Stimulated activated naive CD8-positive, alpha-beta T cell treated with anti-CD3 and anti-CD28 coated beads, Interleukin-15, Interleukin-2, amounts not matched to agents 100 U/mL and 50 U/mL, for 24 hours (primary cell): Measurements from ENCODE around the gene FHIT.

ENCODE experiments used
- ATAC-seq: fragments of 150-1000 bp; cut with Tn5 transposase; one replicate; pipeline ENCODE4 v1.10.0; 2021
- DNase-seq: peaks from one replicate; pipeline ENCODE4 v3.0.0; 2021

FHIT gene

DNA sequence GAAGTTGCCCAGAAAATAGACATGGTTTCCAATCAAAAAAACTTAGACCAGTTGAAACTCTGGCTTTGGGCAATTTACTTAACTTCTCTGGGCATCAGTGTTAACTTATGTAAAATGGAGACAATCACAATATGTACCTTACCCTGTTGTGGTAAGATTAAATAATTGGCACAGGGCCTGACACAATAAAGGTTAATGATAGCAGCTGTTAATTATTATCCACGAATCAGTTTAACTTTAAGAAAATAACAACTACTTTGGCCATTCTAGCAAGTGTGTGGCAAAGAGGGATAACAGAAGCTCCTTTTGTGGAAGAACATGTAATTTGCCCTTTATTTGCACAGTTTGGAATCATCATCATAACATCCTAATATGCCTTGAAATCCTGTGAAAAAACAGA, 787.6 kb downstream of the FHIT start:
- ATAC-seq (no peak), DNase-seq (no peak)

GRCh38 chr3:60461267-60461666, 790.0 kb downstream of the FHIT start:
- DNase-seq (no peak), ATAC-seq (no peak)

- DNase-seq (no peak), ATAC-seq (no peak)
Observed at GRCh38 chr3:60456180-60456579, 795.1 kb downstream of the FHIT start.

DNA sequence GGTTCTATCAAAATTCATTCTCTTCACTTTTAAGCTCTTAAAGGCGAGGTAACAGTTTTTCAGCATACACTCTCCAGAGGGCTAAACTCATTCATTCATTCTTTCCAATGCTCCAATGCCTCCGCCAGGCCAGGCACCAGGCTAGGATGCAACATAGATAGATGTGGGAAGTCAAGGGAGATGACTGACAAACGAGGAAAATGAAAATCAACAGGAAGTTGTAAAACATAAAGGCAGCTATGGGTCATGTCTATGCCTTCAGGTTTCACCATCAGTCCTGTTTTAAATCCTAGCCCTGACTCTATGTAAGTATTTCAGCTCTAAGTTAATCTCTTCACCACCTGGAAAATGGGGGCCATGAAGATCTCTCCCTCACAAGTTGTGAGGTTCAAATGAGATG, 797.9 kb downstream of the FHIT start:
- DNase-seq (no peak), ATAC-seq (no peak)

- no peak for ATAC-seq
Observed at GRCh38 chr3:60448696-60449095, 802.6 kb downstream of the FHIT start.

GRCh38 chr3:60445446-60445845, 805.8 kb downstream of the FHIT start:
- ATAC-seq (no peak), DNase-seq (no peak)

More at GRCh38 chr3:60448696-60449095, 802.6 kb downstream of the FHIT start:
- DNase-seq: no peak

GRCh38 chr3:60444898-60445437, 806.3 kb downstream of the FHIT start:
- DNase-seq (no peak), ATAC-seq (no peak)

- DNase-seq: no peak
- ATAC-seq: no peak
Observed at GRCh38 chr3:60440869-60441268, 810.4 kb downstream of the FHIT start.

DNA sequence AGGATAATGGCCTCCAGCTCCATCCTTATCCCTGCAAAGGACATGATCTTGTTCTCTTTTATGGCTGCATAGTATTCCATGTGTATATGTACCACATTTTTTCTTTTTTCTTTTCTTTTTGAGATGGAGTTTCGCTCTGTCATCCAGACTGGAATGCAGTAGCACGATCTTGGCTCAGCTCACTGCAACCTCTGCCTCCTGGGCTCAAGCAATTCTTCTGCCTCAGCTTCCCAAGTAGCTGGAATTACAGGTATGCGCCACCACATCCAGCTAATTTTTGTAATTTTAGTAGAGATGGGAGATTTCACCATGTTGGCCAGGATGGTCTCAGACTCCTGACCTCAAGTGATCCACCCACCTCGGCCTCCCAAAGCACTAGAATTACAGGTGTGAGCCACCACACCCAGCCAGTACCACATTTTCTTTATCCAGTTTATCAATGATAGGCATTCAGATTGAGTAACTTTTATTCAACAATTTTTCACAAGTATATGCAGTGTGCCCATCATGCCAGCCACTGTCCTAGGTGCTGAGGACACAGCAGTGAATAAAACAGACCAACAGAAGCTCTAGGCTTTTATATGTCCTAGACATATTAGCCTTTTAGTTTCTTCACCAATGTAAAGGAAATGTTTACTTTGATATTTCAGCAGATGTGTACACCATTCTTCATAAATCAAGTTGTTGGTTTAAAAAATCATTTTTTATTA, 815.2 kb downstream of the FHIT start:
- ATAC-seq: no peak
- no peak for DNase-seq

DNA sequence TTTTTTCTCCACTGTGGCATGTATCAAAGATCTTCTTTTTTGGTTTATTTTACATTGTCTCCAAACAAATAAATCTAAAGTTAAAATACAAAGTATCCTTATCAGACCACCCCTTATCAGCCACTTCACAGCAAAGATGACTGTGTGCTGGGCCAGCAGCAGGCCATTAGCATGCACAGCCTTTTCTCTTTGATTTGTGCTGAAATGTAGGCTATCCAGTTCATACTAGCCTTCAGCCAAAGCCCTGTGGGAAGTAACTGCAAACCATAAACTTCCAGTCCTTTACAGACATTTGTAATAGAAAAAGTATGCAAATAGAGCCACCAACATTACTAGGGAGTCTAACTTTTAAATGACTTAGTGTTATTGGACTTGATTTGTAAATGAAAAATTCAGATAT, 816.3 kb downstream of the FHIT start:
- DNase-seq: no peak
- no peak for ATAC-seq

GRCh38 chr3:60434323-60434722, 816.9 kb downstream of the FHIT start:
- no peak for DNase-seq
- ATAC-seq: no peak

- ATAC-seq (no peak), DNase-seq (no peak)
Observed at GRCh38 chr3:60431599-60431958, 819.7 kb downstream of the FHIT start.

DNA sequence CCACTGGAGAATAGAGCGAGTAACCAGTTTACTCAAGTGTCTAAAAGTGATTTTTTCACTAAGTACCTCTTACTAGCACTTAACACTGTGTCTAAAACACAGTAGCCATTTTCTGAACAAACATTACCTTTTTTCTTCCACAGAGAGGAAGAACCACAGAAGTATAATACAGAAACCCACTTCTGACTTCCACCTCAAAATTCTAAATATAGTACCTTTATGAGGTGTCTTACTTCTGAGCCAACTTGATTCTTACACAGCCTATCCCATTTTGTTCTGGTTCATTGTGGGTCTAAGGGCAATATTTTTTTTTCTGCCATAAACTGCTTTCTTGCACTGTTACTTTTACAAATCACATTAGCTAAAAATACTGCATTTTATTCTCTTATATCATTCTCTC, 821.0 kb downstream of the FHIT start:
- DNase-seq (no peak), ATAC-seq (no peak)

- ATAC-seq (no peak), DNase-seq (no peak)
Observed at GRCh38 chr3:60427109-60427508, 824.1 kb downstream of the FHIT start.

DNA sequence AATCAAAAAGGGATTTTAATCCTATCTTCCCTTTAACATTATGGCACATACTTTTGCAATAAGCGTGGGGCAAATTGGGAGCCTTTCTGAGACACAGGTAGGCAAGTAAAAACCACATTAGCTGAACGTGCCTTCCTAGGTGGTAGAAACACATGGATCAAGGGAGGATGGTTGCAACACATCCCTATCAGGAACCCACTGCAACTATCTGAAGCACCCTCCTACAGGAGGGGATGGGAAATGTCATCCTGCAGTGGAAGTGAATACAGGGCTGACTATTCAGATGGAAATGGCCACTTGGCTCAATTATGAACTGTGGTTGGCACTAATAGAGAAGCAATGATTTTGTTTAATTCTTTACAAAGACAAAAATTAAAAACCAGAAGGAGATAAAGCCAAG, 826.3 kb downstream of the FHIT start:
- DNase-seq (no peak), ATAC-seq (no peak)

DNA sequence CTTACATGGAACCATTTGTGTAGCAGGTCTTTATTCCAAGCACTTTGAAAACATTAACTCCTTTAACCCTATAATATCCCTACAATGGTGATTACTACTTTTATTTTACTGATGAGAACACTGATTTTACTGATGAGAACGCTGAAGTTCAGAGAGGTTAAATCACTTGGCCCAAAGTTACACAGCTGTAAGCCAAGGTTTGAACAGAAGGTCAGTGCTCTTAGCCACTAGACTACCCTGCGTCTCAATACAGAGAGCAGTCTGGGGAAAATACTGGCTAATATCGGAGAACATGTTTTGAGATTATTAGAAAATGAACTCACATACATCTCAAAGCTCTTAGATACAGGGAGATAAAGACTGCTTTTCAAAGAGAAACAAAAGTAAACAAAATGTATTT, 827.2 kb downstream of the FHIT start:
- ATAC-seq: no peak

GRCh38 chr3:60423556-60423955, 827.7 kb downstream of the FHIT start:
- DNase-seq: no peak
- no peak for ATAC-seq

More for the DNA sequence above, 827.2 kb downstream of the FHIT start:
- no peak for DNase-seq

GRCh38 chr3:60421749-60422446, 829.4 kb downstream of the FHIT start:
- DNase-seq (no peak), ATAC-seq (no peak)

DNA sequence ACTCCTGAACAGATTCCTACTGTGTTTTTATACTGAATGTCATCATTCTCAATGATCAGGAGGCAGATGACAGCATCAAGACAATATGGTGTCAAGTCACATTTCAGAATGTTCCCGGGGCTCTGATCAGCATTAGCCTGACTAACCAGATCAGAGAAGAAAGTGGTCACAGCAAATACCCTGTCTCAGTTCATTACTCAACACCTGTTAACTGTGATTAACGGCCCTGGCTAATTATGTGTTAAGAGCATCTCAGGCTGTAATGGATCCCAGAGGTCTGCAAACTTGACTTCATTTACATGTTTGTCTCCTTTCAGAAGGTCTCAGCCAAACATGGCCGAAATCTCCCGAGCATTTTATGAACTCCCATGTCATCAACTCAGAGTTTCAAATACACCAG, 833.7 kb downstream of the FHIT start:
- ATAC-seq (no peak), DNase-seq (no peak)

- ATAC-seq (no peak), DNase-seq (no peak)
Observed at GRCh38 chr3:60414011-60414410, 837.2 kb downstream of the FHIT start.

GRCh38 chr3:60413551-60413950, 837.7 kb downstream of the FHIT start:
- DNase-seq: no peak
- ATAC-seq: no peak

- DNase-seq: no peak
- no peak for ATAC-seq
Observed at GRCh38 chr3:60403866-60404265, 847.4 kb downstream of the FHIT start.

- DNase-seq (no peak), ATAC-seq (no peak)
Observed at GRCh38 chr3:60402931-60403330, 848.3 kb downstream of the FHIT start.
